Measurements from ENCODE around the gene SYNGR4. TPM values are rescaled to one million over a fixed set of nuclear protein-coding genes. Genes with fewer than 3 reads are reported as not detected.
"Not testable (repeated sequence)": the region's sequence is repeated elsewhere in the genome, so short reads cannot be mapped to it uniquely, and the experiment has no call there.

The SYNGR4 gene
- total and polyA plus RNA-seq, 2 donors (not counting 1 experiment from before 2014, with no cell fraction given), result not detected

GRCh38 chr19:48315712-48316111, 48.5 kb upstream of the SYNGR4 start:
- DNase-seq (no peak), ATAC-seq (ENCODE audit: low read depth) (no peak)
- no peak overlapping the region for H3K27ac ChIP-seq (ENCODE audit: low read length in 2 of 2)
- intact Hi-C loops (cut with micrococcal nuclease), result no loop called here
- ChIA-PET CTCF (interaction anchor here (0.7 to 13.8 kb wide), 3 partner anchors 18 to 300 kb away, joined by 3 to 345 read pairs (median 4); no protein-coding TSS in a partner anchor), POLR2A (interaction anchor here (9.7 kb wide), 1 partner anchor 16 kb away, joined by 180 read pairs; no protein-coding TSS in a partner anchor)
- no peaks in the 10 kb centered on the region for H4K20me1 ChIP-seq (ENCODE audit: control insufficient read depth, insufficient read depth, low read length, poor library complexity, severe bottlenecking)
- H3K27me3 ChIP-seq (replicated peaks in 1 of 4; ENCODE audit: control extremely low read depth in 1 of 4, control insufficient read depth in 3 of 4, insufficient read depth in 4 of 4, low read length in 3 of 4), result no peaks in the 10 kb centered on the region
- no peak overlapping the region for H3K27ac Mint-ChIP-seq
- no peak overlapping the region for H3K9ac ChIP-seq (ENCODE audit: low read length)
- H3K4me1 ChIP-seq (ENCODE audit: control insufficient read depth in 2 of 2, insufficient read depth in 2 of 2, low read length in 2 of 2), result peaks cover 9 to 11% of the 10 kb centered on the region in 2 donors
- TF ChIP-seq CTCF (IDR thresholded peaks at IDR 0.05) (no peak), EZH2 (IDR thresholded peaks at IDR 0.05; ENCODE audit: borderline replicate concordance, insufficient read depth, low read depth, low read length, poor library complexity, severe bottlenecking) (no peak)
- H3K79me2 ChIP-seq (ENCODE audit: control insufficient read depth, insufficient read depth, low read length), result no peaks in the 10 kb centered on the region
- peaks cover 9% of the 10 kb centered on the region for H3K4me1 Mint-ChIP-seq
- no peaks in the 10 kb centered on the region for H3K9me3 ChIP-seq (ENCODE audit: control extremely low read depth in 1 of 3, control insufficient read depth in 2 of 3, insufficient read depth in 1 of 3, low read length in 2 of 3)
- H3K27me3 Mint-ChIP-seq, result no peaks in the 10 kb centered on the region
- no peak overlapping the region for H3K4me2 ChIP-seq (replicated peaks; ENCODE audit: low read depth, low read length, poor library complexity, severe bottlenecking)
- no peak overlapping the region for H3K4me3 ChIP-seq (ENCODE audit: control extremely low read depth in 1 of 5, extremely low read depth in 1 of 5, insufficient read depth in 1 of 5, low read depth in 2 of 5, low read length in 4 of 5)
- no peak overlapping the region for H2AFZ ChIP-seq (ENCODE audit: insufficient read depth, low read depth, low read length, poor library complexity, severe bottlenecking)
- H3K4me3 Mint-ChIP-seq, result no peak overlapping the region
- H3K36me3 ChIP-seq (replicated peaks in 1 of 2; ENCODE audit: control extremely low read depth in 1 of 2, control insufficient read depth in 1 of 2, extremely low read depth in 1 of 2, insufficient read depth in 2 of 2, low read length in 1 of 2), result no peaks in the 10 kb centered on the region
- WGBS (ENCODE audit: insufficient coverage), result no CpG with 5 or more reads among the region's 7 CpGs
- no peaks in the 10 kb centered on the region for H3K9me3 Mint-ChIP-seq (ENCODE audit: insufficient read depth)

- H3K9me3 ChIP-seq (ENCODE audit: control extremely low read depth in 1 of 3, control insufficient read depth in 2 of 3, insufficient read depth in 1 of 3, low read length in 2 of 3); H3K27ac ChIP-seq (ENCODE audit: low read length in 2 of 2); H3K4me3 ChIP-seq (ENCODE audit: control extremely low read depth in 1 of 5, extremely low read depth in 1 of 5, insufficient read depth in 1 of 5, low read depth in 2 of 5, low read length in 4 of 5); H3K27me3 ChIP-seq (replicated peaks in 1 of 4; ENCODE audit: control extremely low read depth in 1 of 4, control insufficient read depth in 3 of 4, insufficient read depth in 4 of 4, low read length in 3 of 4); H3K79me2 ChIP-seq (ENCODE audit: control insufficient read depth, insufficient read depth, low read length); H3K4me2 ChIP-seq (replicated peaks; ENCODE audit: low read depth, low read length, poor library complexity, severe bottlenecking); intact Hi-C loops (cut with micrococcal nuclease); H3K9me3 Mint-ChIP-seq (ENCODE audit: insufficient read depth); H3K36me3 ChIP-seq (replicated peaks in 1 of 2; ENCODE audit: control extremely low read depth in 1 of 2, control insufficient read depth in 1 of 2, extremely low read depth in 1 of 2, insufficient read depth in 2 of 2, low read length in 1 of 2); H2AFZ ChIP-seq (ENCODE audit: insufficient read depth, low read depth, low read length, poor library complexity, severe bottlenecking); H3K9ac ChIP-seq (ENCODE audit: low read length); ATAC-seq (ENCODE audit: low read depth); DNase-seq; H3K27me3 Mint-ChIP-seq; H3K4me3 Mint-ChIP-seq; H4K20me1 ChIP-seq (ENCODE audit: control insufficient read depth, insufficient read depth, low read length, poor library complexity, severe bottlenecking); H3K27ac Mint-ChIP-seq: not testable (repeated sequence)
- 59% methylated on average over 8 of the region's 9 CpGs for WGBS (ENCODE audit: insufficient coverage)
- POLR2A ChIA-PET, result interaction anchor here (0.6 to 9.7 kb wide), 4 partner anchors 14 to 1186 kb away, joined by 3 to 180 read pairs (median 4); partner anchors contain the start of gene RPL18
- H3K4me1 Mint-ChIP-seq, result peaks cover 21% of the 10 kb centered on the region
- CTCF ChIA-PET, result interaction anchor here (0.8 to 13.8 kb wide), 5 partner anchors 16 to 266 kb away, joined by 3 to 345 read pairs (median 4); partner anchors contain the start of genes SYNGR4 and TMEM143
- peaks cover 18 to 27% of the 10 kb centered on the region in 2 donors for H3K4me1 ChIP-seq (ENCODE audit: control insufficient read depth in 2 of 2, insufficient read depth in 2 of 2, low read length in 2 of 2)
These were observed 46.5 kb upstream of the SYNGR4 start for GRCh38 chr19:48317708-48317960.
